HAP-1 (cell line): Measurements from ENCODE around the gene LPXN.

Experiments
- DNase-seq, 2 experiments: peaks; one replicate each; pipeline ENCODE4 v3.0.0-alpha.2; 2016 to 2020; ENCODE audit warnings: low spot score in 2 of 2
- H3K27me3 ChIP-seq: fragments of 250-450 bp; sonication (Bioruptor Pico); 2 replicates; pipeline ENCODE4 v1.5.1; 2020; ENCODE audit warnings: low read depth, mild to moderate bottlenecking, moderate library complexity
- H3K36me3 ChIP-seq: fragments of 250-450 bp; sonication (Bioruptor Pico); replicated peaks from 2 replicates; pipeline ENCODE4 v1.5.1; 2020; ENCODE audit warnings: mild to moderate bottlenecking
- H3K4me1 ChIP-seq: fragments of 250-450 bp; sonication (Bioruptor Pico); 2 replicates; pipeline ENCODE4 v1.5.1; 2020; ENCODE audit warnings: mild to moderate bottlenecking
- H3K4me3 ChIP-seq: fragments of 250-450 bp; sonication (Bioruptor Pico); 2 replicates; pipeline ENCODE4 v1.5.1; 2020; ENCODE audit warnings: mild to moderate bottlenecking, moderate library complexity
- H3K9me3 ChIP-seq: fragments of 250-450 bp; sonication (Bioruptor Pico); 2 replicates; pipeline ENCODE4 v1.5.1; 2020; ENCODE audit warnings: mild to moderate bottlenecking, moderate library complexity
- in situ Hi-C: fragments of 300-500 bp; cut with MboI; formaldehyde crosslinking; loops from 3 replicates; pipeline ENCODE4 v1.14.3; 2020; ENCODE audit warnings: low sequenced_read_pairs, inconsistent platforms, mixed read lengths

LPXN gene

GRCh38 chr11:58525037-58525614, 50.5 kb downstream of the LPXN start:
- H3K36me3 ChIP-seq, result no peaks in the 10 kb centered on the region
- DNase-seq, result no peak
- no peaks in the 10 kb centered on the region for H3K9me3 ChIP-seq
- in situ Hi-C loops, result no loop called here
- 0 out of 2 replicates have a peak, but pooled peaks cover 3% of the 10 kb centered on the region for H3K27me3 ChIP-seq
- 0 out of 2 replicates have a peak, but pooled peaks cover 2% of the 10 kb centered on the region for H3K4me1 ChIP-seq
- H3K4me3 ChIP-seq, result no peak overlapping the region

- in situ Hi-C loops, result loop anchor here (25.0 kb wide), 3 partner anchors 687 to 1162 kb away; partner anchors contain the start of gene RTN4RL2
- 0 out of 2 replicates have a peak, but pooled peaks cover 2% of the 10 kb centered on the region for H3K4me1 ChIP-seq
- 0 out of 2 replicates have a peak, but pooled peaks cover 3% of the 10 kb centered on the region for H3K27me3 ChIP-seq
- H3K4me3 ChIP-seq, result no peak overlapping the region
- no peaks in the 10 kb centered on the region for H3K9me3 ChIP-seq
- H3K36me3 ChIP-seq, result no peaks in the 10 kb centered on the region
- peak; percentile 54 to 74 for DNase-seq
Measured at GRCh38 chr11:58524232-58525036, 51.2 kb downstream of the LPXN start.

- DNase-seq, result peak; percentile 60 to 62
- no peaks in the 10 kb centered on the region; the same call in 1 of the 2 replicates for H3K4me1 ChIP-seq
- H3K36me3 ChIP-seq, result no peaks in the 10 kb centered on the region
- in situ Hi-C loops, result loop anchor here (25.0 kb wide), 3 partner anchors 677 to 1152 kb away; partner anchors contain the start of gene RTN4RL2
- H3K4me3 ChIP-seq, result no peak overlapping the region
- H3K9me3 ChIP-seq, result no peaks in the 10 kb centered on the region
- peaks cover 2% of the 10 kb centered on the region; the same call in 1 of the 2 replicates for H3K27me3 ChIP-seq
Measured at GRCh38 chr11:58513747-58514367, 61.8 kb downstream of the LPXN start.

GRCh38 chr11:58511636-58512035, 64.0 kb downstream of the LPXN start:
- in situ Hi-C loops, result loop anchor here (25.0 kb wide), 3 partner anchors 674 to 1149 kb away; partner anchors contain the start of gene RTN4RL2
- H3K9me3 ChIP-seq, result no peaks in the 10 kb centered on the region
- DNase-seq, result no peak
- no peak overlapping the region for H3K4me3 ChIP-seq
- no peaks in the 10 kb centered on the region; the same call in 1 of the 2 replicates for H3K4me1 ChIP-seq
- no peaks in the 10 kb centered on the region for H3K27me3 ChIP-seq
- H3K36me3 ChIP-seq, result no peaks in the 10 kb centered on the region

GRCh38 chr11:58509748-58510147, 65.9 kb downstream of the LPXN start:
- no peak for DNase-seq
- Histone ChIP-seq H3K4me3 (no peak overlapping the region), H3K27me3 (no peaks in the 10 kb centered on the region), H3K36me3 (no peaks in the 10 kb centered on the region), H3K4me1 (no peaks in the 10 kb centered on the region; the same call in 1 of the 2 replicates), H3K9me3 (no peaks in the 10 kb centered on the region)
- in situ Hi-C loops, result loop anchor here (25.0 kb wide), 3 partner anchors 672 to 1147 kb away; partner anchors contain the start of gene RTN4RL2

GRCh38 chr11:58508814-58509213, 66.8 kb downstream of the LPXN start:
- DNase-seq, result no peak
- no peaks in the 10 kb centered on the region for H3K9me3 ChIP-seq
- in situ Hi-C loops, result loop anchor here (25.0 kb wide), 3 partner anchors 672 to 1147 kb away; partner anchors contain the start of gene RTN4RL2
- no peaks in the 10 kb centered on the region for H3K36me3 ChIP-seq
- no peaks in the 10 kb centered on the region for H3K27me3 ChIP-seq
- H3K4me1 ChIP-seq, result no peaks in the 10 kb centered on the region; the same call in 1 of the 2 replicates
- H3K4me3 ChIP-seq, result no peak overlapping the region

GRCh38 chr11:58508005-58508404, 67.7 kb downstream of the LPXN start, which contains the start of gene OR5B21:
OR5B21 (minus strand) TSS chr11:58508105; CDS start chr11:58508105, 0 bp downstream.
- Histone ChIP-seq H3K36me3 (no peaks in the 10 kb centered on the region), H3K4me3 (no peak within 1 kb of the TSS), H3K4me1 (no peaks in the 10 kb centered on the region; the same call in 1 of the 2 replicates), H3K27me3 (no peaks in the 10 kb centered on the region), H3K9me3 (no peaks in the 10 kb centered on the region)
- no peak for DNase-seq
- in situ Hi-C loops, result loop anchor here (25.0 kb wide), 3 partner anchors 671 to 1146 kb away; partner anchors contain the start of gene RTN4RL2

- in situ Hi-C loops, result loop anchor here (25.0 kb wide), 3 partner anchors 670 to 1145 kb away; partner anchors contain the start of gene RTN4RL2
- no peaks in the 10 kb centered on the region for H3K27me3 ChIP-seq
- no peaks in the 10 kb centered on the region for H3K4me1 ChIP-seq
- DNase-seq, result no peak
- H3K4me3 ChIP-seq, result no peak overlapping the region
- no peaks in the 10 kb centered on the region for H3K36me3 ChIP-seq
- H3K9me3 ChIP-seq, result no peaks in the 10 kb centered on the region
Measured at GRCh38 chr11:58507355-58507754, 68.3 kb downstream of the LPXN start.

GRCh38 chr11:58506935-58507334, 68.7 kb downstream of the LPXN start:
- in situ Hi-C loops, result loop anchor here (25.0 kb wide), 3 partner anchors 670 to 1145 kb away; partner anchors contain the start of gene RTN4RL2

GRCh38 chr11:58505849-58506248, 69.8 kb downstream of the LPXN start:
- Histone ChIP-seq H3K4me3 (no peak overlapping the region), H3K4me1 (no peaks in the 10 kb centered on the region), H3K9me3 (no peaks in the 10 kb centered on the region), H3K36me3 (no peaks in the 10 kb centered on the region), H3K27me3 (no peaks in the 10 kb centered on the region)
- no peak for DNase-seq
- in situ Hi-C loops, result loop anchor here (25.0 kb wide), 3 partner anchors 669 to 1144 kb away; partner anchors contain the start of gene RTN4RL2

More at GRCh38 chr11:58506935-58507334, 68.7 kb downstream of the LPXN start:
- no peak for DNase-seq
- H3K36me3 ChIP-seq, result no peaks in the 10 kb centered on the region
- no peaks in the 10 kb centered on the region for H3K9me3 ChIP-seq
- no peaks in the 10 kb centered on the region for H3K4me1 ChIP-seq
- H3K4me3 ChIP-seq, result no peak overlapping the region
- no peaks in the 10 kb centered on the region for H3K27me3 ChIP-seq

- in situ Hi-C loops, result loop anchor here (25.0 kb wide), 3 partner anchors 667 to 1142 kb away; partner anchors contain the start of gene RTN4RL2
Measured at GRCh38 chr11:58504232-58504631, 71.4 kb downstream of the LPXN start.

GRCh38 chr11:58503361-58503856, 72.2 kb downstream of the LPXN start:
- in situ Hi-C loops, result loop anchor here (25.0 kb wide), 3 partner anchors 666 to 1141 kb away; partner anchors contain the start of gene RTN4RL2
- Histone ChIP-seq H3K27me3 (no peaks in the 10 kb centered on the region), H3K4me3 (no peak overlapping the region), H3K36me3 (no peaks in the 10 kb centered on the region), H3K9me3 (no peaks in the 10 kb centered on the region), H3K4me1 (no peaks in the 10 kb centered on the region)
- no peak for DNase-seq

More at GRCh38 chr11:58504232-58504631, 71.4 kb downstream of the LPXN start:
- H3K4me1 ChIP-seq, result no peaks in the 10 kb centered on the region
- H3K9me3 ChIP-seq, result no peaks in the 10 kb centered on the region
- DNase-seq, result no peak
- no peaks in the 10 kb centered on the region for H3K36me3 ChIP-seq
- H3K27me3 ChIP-seq, result no peaks in the 10 kb centered on the region
- no peak overlapping the region for H3K4me3 ChIP-seq

GRCh38 chr11:58502004-58502403, 73.7 kb downstream of the LPXN start:
- Histone ChIP-seq H3K4me3 (no peak overlapping the region), H3K9me3 (no peaks in the 10 kb centered on the region), H3K4me1 (no peaks in the 10 kb centered on the region), H3K36me3 (no peaks in the 10 kb centered on the region), H3K27me3 (no peaks in the 10 kb centered on the region)
- DNase-seq, result no peak
- in situ Hi-C loops, result loop anchor here (25.0 kb wide), 3 partner anchors 665 to 1140 kb away; partner anchors contain the start of gene RTN4RL2
